Measurements from ENCODE around the gene CLASP2.

- TF ChIP-seq FOXM1 (IDR thresholded peaks at IDR 0.05; ENCODE audit: borderline replicate concordance, low read depth) (no peak), MAX (IDR thresholded peaks at IDR 0.05) (no peak), USF1 (IDR thresholded peaks at IDR 0.05) (no peak), EP300 (IDR thresholded peaks at IDR 0.05; ENCODE audit: borderline replicate concordance) (no peak), REST (IDR thresholded peaks at IDR 0.05; ENCODE audit: low read depth) (no peak), RAD21 (IDR thresholded peaks at IDR 0.05; ENCODE audit: low read depth) (no peak), TAF1 (IDR thresholded peaks at IDR 0.05; ENCODE audit: low read depth) (no peak), NFIC (IDR thresholded peaks at IDR 0.05) (no peak), EGR1 (IDR thresholded peaks at IDR 0.05) (no peak), TCF12 (IDR thresholded peaks at IDR 0.05; ENCODE audit: low read depth) (no peak), CEBPB (IDR thresholded peaks at IDR 0.05) (no peak)
Observed at GRCh38 chr3:33624756-33625155, 93.3 kb downstream of the CLASP2 start.

Data from Ishikawa (cell line).